Middle frontal gyrus (tissue), 1 donor: ENCODE measurements around the gene NCKAP5.
"Not testable (repeated sequence)": the region's sequence is repeated elsewhere in the genome, so short reads cannot be mapped to it uniquely, and the experiment has no call there.

Source experiments
- DNase-seq: peaks from one replicate; pipeline ENCODE4 v3.0.0-alpha.2; 2015; ENCODE audit warnings: low spot score; ENCODE audit errors: extremely low spot score

Gene NCKAP5

GRCh38 chr2:133497270-133497893 is 70.9 kb downstream of the NCKAP5 start:
- no peak for DNase-seq

- no peak for DNase-seq
Observed at GRCh38 chr2:133496501-133497269, 71.6 kb downstream of the NCKAP5 start.

- DNase-seq: no peak
Observed at GRCh38 chr2:133495226-133495625, 73.0 kb downstream of the NCKAP5 start.

- no peak for DNase-seq
Observed at GRCh38 chr2:133492719-133493380, 75.4 kb downstream of the NCKAP5 start.

GRCh38 chr2:133490411-133490980 is 77.8 kb downstream of the NCKAP5 start:
- no peak for DNase-seq

- DNase-seq: no peak
Observed at GRCh38 chr2:133489641-133490410, 78.4 kb downstream of the NCKAP5 start.

- no peak for DNase-seq
Observed at GRCh38 chr2:133489146-133489545, 79.1 kb downstream of the NCKAP5 start.

GRCh38 chr2:133486771-133487191 is 81.5 kb downstream of the NCKAP5 start:
- no peak for DNase-seq

GRCh38 chr2:133485868-133486267 is 82.4 kb downstream of the NCKAP5 start:
- no peak for DNase-seq

- no peak for DNase-seq
Observed at GRCh38 chr2:133484784-133485183, 83.5 kb downstream of the NCKAP5 start.

- DNase-seq: no peak
Observed at GRCh38 chr2:133484106-133484505, 84.2 kb downstream of the NCKAP5 start.

- no peak for DNase-seq
Observed at GRCh38 chr2:133483181-133483580, 85.1 kb downstream of the NCKAP5 start.

- no peak for DNase-seq
Observed at GRCh38 chr2:133480707-133481429, 87.4 kb downstream of the NCKAP5 start.

GRCh38 chr2:133477616-133477990 is 90.7 kb downstream of the NCKAP5 start:
- no peak for DNase-seq

- DNase-seq: no peak
Observed at GRCh38 chr2:133476931-133477615, 91.2 kb downstream of the NCKAP5 start.

GRCh38 chr2:133476286-133476685 is 92.0 kb downstream of the NCKAP5 start:
- DNase-seq: no peak

- no peak for DNase-seq
Observed at GRCh38 chr2:133475610-133476009, 92.7 kb downstream of the NCKAP5 start.

- not testable (repeated sequence) for DNase-seq
Observed at GRCh38 chr2:133470446-133470845, 97.8 kb downstream of the NCKAP5 start.

- DNase-seq: no peak
Observed at GRCh38 chr2:133462811-133463210, 105.5 kb downstream of the NCKAP5 start.

- no peak for DNase-seq
Observed at GRCh38 chr2:133461484-133461883, 106.8 kb downstream of the NCKAP5 start.
